GM18858 (cell line): ENCODE measurements around the gene CFAP100.
A peak's percentile ranks its signal among the peaks of the same experiment; 100 is the strongest.

Experiments used
- ATAC-seq: cut with Tn5 transposase; IDR thresholded peaks from one replicate; pipeline ENCODE4 v1.9.1; 2021; ENCODE audit not compliant: unreplicated experiment

Gene CFAP100

GRCh38 chr3:126356373-126357264, 38.1 kb upstream of the CFAP100 start:
- no peak for ATAC-seq

DNA sequence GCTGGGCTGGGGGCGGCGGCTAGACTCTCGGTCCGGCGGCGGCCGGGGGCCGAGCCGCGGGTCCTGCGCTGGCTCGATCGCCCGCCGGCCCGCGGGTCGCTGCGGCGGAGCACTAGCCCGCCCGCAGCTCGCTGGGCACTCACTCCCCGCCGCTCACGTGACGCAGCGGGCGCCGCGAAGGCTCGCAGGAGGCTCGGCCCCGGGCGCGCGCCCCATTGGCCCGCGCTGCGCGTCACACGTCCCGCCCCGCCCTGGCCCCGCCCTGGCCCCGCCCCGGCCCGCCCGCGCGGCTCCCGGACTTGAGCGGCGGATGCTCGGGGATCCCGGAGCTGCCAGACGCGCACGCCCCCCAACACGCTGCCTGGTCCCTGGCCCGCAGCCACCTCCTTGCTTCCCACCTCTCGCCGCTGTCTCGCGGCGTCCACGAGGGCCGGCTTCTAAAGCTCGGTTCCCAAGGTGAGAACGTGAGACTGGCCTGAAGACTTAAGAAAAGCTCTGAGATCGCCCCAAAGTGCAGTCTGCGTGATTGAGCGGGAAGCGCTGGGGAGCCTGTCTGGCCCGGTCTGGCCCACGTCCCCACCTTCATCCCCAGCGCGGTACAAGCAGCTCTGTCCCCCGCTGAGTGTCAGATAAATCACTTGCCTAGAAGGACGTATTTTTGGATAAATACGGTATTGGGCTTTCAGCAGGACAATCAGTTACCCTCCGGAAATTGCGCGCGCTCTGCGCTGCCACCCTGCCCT, 37.2 kb upstream of the CFAP100 start, which contains the start of gene KLF15:
Gene KLF15, minus strand, starts transcription at position 114 of the 743 bp plus-strand sequence. CDS start 4,486 bp downstream, outside the sequence.
- ATAC-seq: peak; percentile 62

DNA sequence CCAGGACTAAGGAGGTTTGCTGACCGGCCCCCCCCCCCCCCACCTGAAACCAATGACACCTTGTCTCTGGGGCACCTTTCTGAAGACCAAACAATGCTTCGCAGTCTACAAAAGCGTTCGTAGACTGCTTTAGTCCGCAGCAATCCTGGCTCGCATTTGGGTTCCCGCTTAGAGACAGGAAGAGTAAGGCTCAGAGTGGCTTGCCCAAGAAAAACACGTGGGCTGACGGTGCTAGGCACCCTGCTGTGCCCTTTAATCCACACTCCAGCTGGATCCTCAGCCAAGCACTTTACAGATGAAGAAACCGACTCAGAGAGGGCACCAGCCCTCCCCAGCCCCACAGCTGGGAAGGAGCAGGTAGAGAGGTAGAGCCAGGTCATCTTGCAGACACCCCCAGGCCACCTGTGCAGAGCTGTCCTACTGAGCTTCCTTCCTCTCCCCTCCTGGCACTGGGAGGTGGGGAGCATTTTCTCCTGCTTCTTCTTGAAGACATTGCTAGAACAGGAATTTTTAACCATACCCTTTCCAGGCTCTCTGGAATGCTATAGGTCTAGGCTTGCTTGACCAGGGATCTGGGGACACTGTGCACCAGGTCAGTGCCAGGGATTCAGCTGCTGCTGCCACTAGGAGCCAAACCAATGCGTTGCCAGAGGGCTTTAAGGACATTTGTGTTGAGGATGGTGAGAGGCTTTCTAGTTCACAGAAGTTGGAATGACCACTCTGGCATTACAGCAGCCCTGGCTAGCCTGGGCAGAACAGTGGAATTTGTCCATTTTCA, 36.5 kb upstream of the CFAP100 start:
- no peak for ATAC-seq

DNA sequence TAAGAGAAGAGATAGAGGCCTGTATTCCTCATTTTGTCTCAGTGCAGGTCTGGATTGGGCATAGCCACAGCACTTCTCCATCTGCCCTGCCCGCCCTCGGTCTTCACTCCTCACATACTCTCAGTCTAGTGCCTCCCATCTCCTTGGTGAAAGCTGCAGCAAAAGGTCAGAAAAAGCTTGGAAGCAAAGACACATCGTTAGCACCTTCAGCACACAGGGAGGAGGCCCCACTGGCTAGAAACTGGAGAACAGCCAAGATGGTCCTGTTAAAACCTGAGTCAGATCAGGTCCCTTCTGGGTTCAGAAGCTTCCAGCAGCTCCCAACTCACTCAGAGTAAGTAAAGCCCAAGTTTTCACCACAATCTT, 35.9 kb upstream of the CFAP100 start:
- ATAC-seq: no peak

GRCh38 chr3:126360046-126360713, 34.5 kb upstream of the CFAP100 start:
- no peak for ATAC-seq

DNA sequence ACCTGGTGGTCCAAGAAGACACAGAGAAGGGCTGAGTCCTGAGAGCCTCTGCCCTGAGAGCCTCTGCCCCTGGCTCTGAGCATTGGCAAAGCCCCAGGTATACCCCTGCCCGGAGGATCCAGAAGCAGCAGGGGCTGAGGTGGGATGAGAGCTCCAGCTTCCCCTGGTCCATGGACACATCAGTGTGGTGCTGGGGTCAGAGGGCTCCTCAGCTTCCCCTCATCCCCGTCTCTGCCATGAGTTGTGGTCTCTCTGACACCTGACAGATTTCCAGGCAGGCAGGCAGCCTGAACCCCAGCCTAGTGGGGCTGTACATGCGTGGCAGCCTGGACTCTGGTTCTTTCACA, 34.0 kb upstream of the CFAP100 start:
- no peak for ATAC-seq

GRCh38 chr3:126361211-126361610, 33.5 kb upstream of the CFAP100 start:
- no peak for ATAC-seq

GRCh38 chr3:126364130-126364695, 30.5 kb upstream of the CFAP100 start:
- ATAC-seq: no peak

DNA sequence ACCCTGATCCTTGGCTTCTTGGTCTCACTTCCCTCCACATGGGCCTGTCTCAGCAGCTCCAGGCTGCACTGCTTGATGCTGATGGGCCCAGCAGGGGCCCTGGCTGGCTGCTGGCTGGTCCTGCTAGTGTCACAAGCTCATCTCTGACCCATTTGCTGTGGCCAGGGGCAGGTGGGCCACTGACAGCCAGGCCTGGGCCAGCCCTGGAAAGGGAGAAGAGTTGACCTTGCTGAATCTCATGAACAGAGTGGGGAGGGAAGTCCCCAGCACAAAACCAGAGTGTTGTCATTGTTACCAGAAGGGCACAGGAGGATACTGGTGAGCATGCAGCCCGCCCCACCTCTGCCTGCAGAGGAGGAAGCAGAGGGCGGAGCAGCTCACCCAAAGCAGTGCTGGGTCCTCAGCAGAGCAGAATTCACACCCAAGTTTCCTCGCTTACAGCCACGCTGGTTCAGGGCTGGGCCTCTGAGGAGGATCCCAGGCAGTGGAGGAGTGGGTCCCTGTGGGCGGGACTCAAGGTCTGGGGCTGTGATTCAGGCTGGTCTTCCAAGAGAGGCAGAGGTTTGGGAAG, 29.9 kb upstream of the CFAP100 start:
- ATAC-seq: no peak

GRCh38 chr3:126365351-126366277, 29.1 kb upstream of the CFAP100 start:
- no peak for ATAC-seq

- ATAC-seq: no peak
Measured at GRCh38 chr3:126367316-126367805, 27.3 kb upstream of the CFAP100 start.

- no peak for ATAC-seq
Measured at GRCh38 chr3:126369490-126369889, 25.2 kb upstream of the CFAP100 start.

GRCh38 chr3:126370055-126370454, 24.7 kb upstream of the CFAP100 start:
- ATAC-seq: no peak

DNA sequence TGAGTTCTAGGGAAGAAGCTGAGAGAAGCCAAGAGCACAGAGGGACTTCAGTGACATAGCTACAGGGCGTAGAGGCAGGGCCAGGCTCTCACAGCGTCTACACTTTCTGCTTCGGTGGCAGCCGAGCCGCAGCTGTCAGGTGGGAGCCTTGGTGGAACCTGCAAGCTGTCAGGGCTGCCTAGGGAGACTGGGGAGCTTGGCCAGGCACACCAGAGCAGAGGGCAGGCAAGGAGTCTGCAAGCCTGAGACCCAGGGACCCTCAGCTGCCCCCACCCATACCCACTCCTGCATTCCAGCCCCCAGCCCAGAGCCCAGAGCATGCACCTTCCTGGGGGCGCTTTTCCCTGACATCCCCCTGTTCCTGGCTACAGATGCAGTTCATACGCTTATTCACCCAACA, 24.1 kb upstream of the CFAP100 start:
- ATAC-seq: no peak

DNA sequence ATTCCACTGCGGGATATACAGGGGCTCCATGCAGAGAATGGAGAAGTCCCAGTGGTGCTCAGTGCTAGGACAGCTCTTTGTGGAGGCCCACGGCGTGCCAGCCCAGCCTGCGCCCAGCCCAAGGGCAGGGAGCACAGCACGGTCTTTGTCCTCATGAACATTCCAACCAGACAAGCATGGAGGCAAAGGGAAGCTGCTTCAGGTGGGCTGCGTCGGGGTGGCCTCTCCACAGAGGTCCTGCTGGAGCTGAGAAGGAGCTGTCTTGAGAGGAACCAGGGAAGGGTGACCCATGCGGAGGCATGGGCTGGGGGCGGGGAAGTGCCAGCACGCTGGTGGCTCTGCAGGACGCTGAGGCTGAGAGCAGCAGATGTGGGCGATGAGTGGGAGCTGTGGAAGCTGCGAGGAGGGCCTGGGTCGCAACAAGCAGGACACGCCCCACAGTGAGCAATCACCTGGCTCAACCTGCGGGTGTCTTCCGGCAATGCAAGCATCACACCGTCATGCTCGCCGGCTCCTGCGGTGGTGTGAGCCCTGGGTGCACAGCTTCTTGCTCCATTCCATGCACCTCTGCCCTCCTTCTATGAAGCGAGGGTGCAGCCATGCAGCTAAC, 23.5 kb upstream of the CFAP100 start:
- ATAC-seq: no peak

- no peak for ATAC-seq
Measured at GRCh38 chr3:126372413-126373145, 22.1 kb upstream of the CFAP100 start.

DNA sequence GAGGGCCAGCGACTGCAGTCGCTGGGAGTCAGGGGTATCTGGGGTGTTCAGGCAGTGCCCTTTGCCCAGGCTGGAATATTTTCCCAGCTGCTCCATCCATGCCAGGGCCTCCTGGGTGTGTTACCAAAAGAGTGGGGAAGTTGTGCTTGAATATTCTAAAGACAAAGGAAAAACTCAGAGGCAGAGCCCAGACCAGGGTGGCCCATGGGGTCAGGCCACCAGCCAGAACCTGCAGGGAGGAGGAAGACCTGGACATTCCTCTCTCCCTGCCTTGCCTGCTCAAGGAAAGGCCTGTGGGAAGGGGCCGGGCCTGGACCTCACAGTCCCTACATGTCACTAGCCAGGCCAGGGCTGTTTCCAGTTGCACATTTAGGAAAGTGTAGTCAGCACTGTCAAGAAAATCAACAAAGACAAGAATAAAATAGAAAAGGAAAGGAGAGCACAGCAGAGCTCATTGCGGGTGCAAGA, 21.5 kb upstream of the CFAP100 start:
- ATAC-seq: no peak
